H1 (cell line): ENCODE measurements around the gene CD200. TPM values are rescaled to one million over a fixed set of nuclear protein-coding genes. Genes with fewer than 3 reads are reported as not detected.

Source experiments
- CTCF ChIA-PET: fragments of 300-600 bp; sonication (Branson Sonifier 250); formaldehyde crosslinking; loops from one replicate; lab custom pipeline; 2021; ENCODE audit not compliant: partially characterized antibody; lab: Charles Lee
- POLR2A ChIA-PET: fragments of 300-600 bp; sonication (Branson Sonifier 250); formaldehyde crosslinking; loops from one replicate; lab custom pipeline; 2021; ENCODE audit warnings: inconsistent platforms; ENCODE audit not compliant: partially characterized antibody; lab: Charles Lee
- DNase-seq, 2 experiments: peaks; one replicate each; pipeline versions ENCODE4 v3.0.0 to v3.0.0-alpha.2; 2010 to 2022; ENCODE audit warnings: low spot score in 2 of 2, low read depth in 1 of 2, mixed read lengths in 1 of 2
- FAIRE-seq: peaks from 2 replicates; lab custom pipeline; 2011; peaks lifted over from hg19 to GRCh38; lab: Jason Lieb, UNC
- H2AFZ ChIP-seq: 2 replicates; pipeline ENCODE4 v1.8.1; 2012; ENCODE audit warnings: low read length, inconsistent platforms
- H2AK5ac ChIP-seq: 2 replicates; pipeline ENCODE4 v1.6.1; 2013; ENCODE audit warnings: low read depth, low read length
- H2BK120ac ChIP-seq: replicated peaks from 2 replicates; pipeline ENCODE3; 2013; ENCODE audit warnings: low read depth, low read length, inconsistent platforms
- H2BK12ac ChIP-seq: 2 replicates; pipeline ENCODE4 v1.6.1; 2013; ENCODE audit warnings: low read depth, low read length
- H2BK15ac ChIP-seq: 2 replicates; pipeline ENCODE4 v1.6.1; 2013; ENCODE audit warnings: low read length
- H2BK20ac ChIP-seq: 2 replicates; pipeline ENCODE4 v1.6.1; 2013; ENCODE audit warnings: low read length
- H2BK5ac ChIP-seq: 2 replicates; pipeline ENCODE4 v1.6.1; 2013; ENCODE audit warnings: low read depth, low read length
- H3K14ac ChIP-seq: 2 replicates; pipeline ENCODE4 v1.6.1; 2013; ENCODE audit warnings: inconsistent platforms; ENCODE audit not compliant: insufficient read length
- H3K18ac ChIP-seq: 2 replicates; pipeline ENCODE4 v1.6.1; 2013; ENCODE audit warnings: low read length; ENCODE audit errors: extremely low read depth
- H3K23ac ChIP-seq: 2 replicates; pipeline ENCODE4 v1.6.1; 2013; ENCODE audit warnings: inconsistent platforms; ENCODE audit not compliant: insufficient read length
- H3K23me2 ChIP-seq: 2 replicates; pipeline ENCODE4 v1.6.1; 2013; ENCODE audit warnings: low read depth, low read length
- H3K27ac ChIP-seq: 2 replicates; pipeline ENCODE4 v1.6.1; 2011; ENCODE audit warnings: low read depth, low read length, inconsistent platforms
- H3K27me3 ChIP-seq, 4 experiments: replicated peaks in 1 of 4; 1 replicate in 1 of 4; 2 replicates in 3 of 4; pipeline versions ENCODE4 v1.6.1 to v1.8.1; 2011 to 2013; ENCODE audit warnings: low read length in 3 of 4, mild to moderate bottlenecking in 3 of 4, inconsistent platforms in 2 of 4, mixed read lengths in 2 of 4, moderate library complexity in 1 of 4; ENCODE audit not compliant: control insufficient read depth in 3 of 4, insufficient read depth in 3 of 4; ENCODE audit errors: extremely low read depth in 1 of 4
- H3K36me3 ChIP-seq, 4 experiments: 2 replicates each; pipeline versions ENCODE4 v1.6.1 to v1.8.1; 2011 to 2013; ENCODE audit warnings: mild to moderate bottlenecking in 4 of 4, low read length in 3 of 4, moderate library complexity in 2 of 4, control low read depth in 1 of 4, inconsistent platforms in 1 of 4; ENCODE audit not compliant: insufficient read depth in 4 of 4, control insufficient read depth in 2 of 4
- H3K4ac ChIP-seq: replicated peaks from 2 replicates; pipeline ENCODE3; 2013; ENCODE audit warnings: low read length, low read depth, mixed read lengths, inconsistent platforms; ENCODE audit not compliant: insufficient read length
- H3K4me1 ChIP-seq, 4 experiments: replicated peaks in 1 of 4; 1 replicate in 1 of 4; 2 replicates in 3 of 4; pipeline versions ENCODE4 v1.6.1 to v1.8.1; 2011 to 2013; ENCODE audit warnings: low read length in 3 of 4, inconsistent platforms in 2 of 4, mixed read lengths in 1 of 4; ENCODE audit not compliant: insufficient read depth in 4 of 4, control insufficient read depth in 3 of 4
- H3K4me2 ChIP-seq, 2 experiments: 2 replicates each; pipeline versions ENCODE4 v1.6.1 to v1.8.1; 2011 to 2013; ENCODE audit warnings: low read depth in 2 of 2, low read length in 2 of 2, control low read depth in 1 of 2, inconsistent platforms in 1 of 2, mild to moderate bottlenecking in 1 of 2; ENCODE audit not compliant: insufficient read depth in 1 of 2
- H3K4me3 ChIP-seq, 4 experiments: fragments of 200-600, 300-600 bp in 1 of 4; sonication (generic), shearing (Covaris generic), sonication (Bioruptor Twin) in 1 of 4; 2 replicates each; pipeline versions ENCODE4 v1.5.1 to v1.8.1; 2011 to 2016; ENCODE audit warnings: low read length in 4 of 4, low read depth in 3 of 4, control low read depth in 2 of 4, inconsistent platforms in 2 of 4, mild to moderate bottlenecking in 2 of 4, mixed read lengths in 1 of 4, moderate library complexity in 1 of 4; ENCODE audit not compliant: insufficient read depth in 2 of 4; ENCODE audit errors: extremely low read depth in 1 of 4
- H3K56ac ChIP-seq: replicated peaks from 2 replicates; pipeline ENCODE3; 2013; ENCODE audit warnings: low read depth, mild to moderate bottlenecking, mixed read lengths, low read length, inconsistent platforms; ENCODE audit not compliant: insufficient read length
- H3K79me1 ChIP-seq: 2 replicates; pipeline ENCODE4 v1.6.1; 2013; ENCODE audit warnings: low read depth, low read length, control low read depth
- H3K79me2 ChIP-seq, 2 experiments: 2 replicates each; pipeline versions ENCODE4 v1.6.1 to v1.8.1; 2012 to 2013; ENCODE audit warnings: low read length in 2 of 2, mild to moderate bottlenecking in 2 of 2, inconsistent platforms in 1 of 2; ENCODE audit not compliant: insufficient read depth in 2 of 2, control insufficient read depth in 1 of 2
- H3K9ac ChIP-seq, 4 experiments: replicated peaks in 1 of 4; 1 replicate in 1 of 4; 2 replicates in 3 of 4; pipeline versions ENCODE4 v1.6.1 to v1.8.1; 2011 to 2013; ENCODE audit warnings: low read depth in 3 of 4, low read length in 3 of 4, control low read depth in 2 of 4, mild to moderate bottlenecking in 2 of 4, moderate library complexity in 2 of 4, inconsistent platforms in 1 of 4; ENCODE audit errors: extremely low read depth in 1 of 4
- H3K9me3 ChIP-seq, 2 experiments: 2 replicates each; pipeline versions ENCODE4 v1.6.1 to v1.8.1; 2012 to 2013; ENCODE audit warnings: mild to moderate bottlenecking in 2 of 2, moderate library complexity in 2 of 2, control low read depth in 1 of 2, inconsistent platforms in 1 of 2, low read depth in 1 of 2, low read length in 1 of 2, mixed read lengths in 1 of 2; ENCODE audit not compliant: insufficient read depth in 2 of 2
- H4K20me1 ChIP-seq, 2 experiments: replicated peaks in 1 of 2; 2 replicates each; pipeline versions ENCODE3 to v1.8.1; 2011 to 2013; ENCODE audit warnings: inconsistent platforms in 2 of 2, low read length in 2 of 2, mild to moderate bottlenecking in 1 of 2; ENCODE audit not compliant: insufficient read depth in 2 of 2, control insufficient read depth in 1 of 2
- H4K5ac ChIP-seq: 2 replicates; pipeline ENCODE4 v1.6.1; 2013; ENCODE audit warnings: low read length, low read depth, mixed read lengths, inconsistent platforms; ENCODE audit not compliant: insufficient read length
- H4K8ac ChIP-seq: 2 replicates; pipeline ENCODE4 v1.8.0; 2013; ENCODE audit warnings: mild to moderate bottlenecking, moderate library complexity, low read length, inconsistent platforms; ENCODE audit not compliant: insufficient read depth; ENCODE audit errors: extremely low read depth
- H4K91ac ChIP-seq: replicated peaks from 2 replicates; pipeline ENCODE3; 2013; ENCODE audit warnings: low read length, mixed read lengths, inconsistent platforms; ENCODE audit not compliant: insufficient read length
- CBX5 ChIP-seq: fragments of 300-800, 300-1000 bp; sonication (generic); IDR thresholded peaks from 2 replicates; pipeline ENCODE4 v1.7.1; 2016; ENCODE audit warnings: antibody characterized with exemption, low read length, low read depth
- EGR1 ChIP-seq: IDR thresholded peaks from 2 replicates; pipeline ENCODE4 v1.6.1; 2011; ENCODE audit warnings: low read depth, low read length, borderline replicate concordance
- EZH2 ChIP-seq: fragments of 200-600 bp; sonication (generic); IDR thresholded peaks from 2 replicates; pipeline ENCODE4 v1.7.1; 2012; ENCODE audit warnings: low read depth, mild to moderate bottlenecking, moderate library complexity, low read length, inconsistent platforms; ENCODE audit not compliant: severe bottlenecking
- GABPA ChIP-seq: IDR thresholded peaks from 2 replicates; pipeline ENCODE4 v1.6.1; 2011; ENCODE audit warnings: mild to moderate bottlenecking, low read length, moderate library complexity, borderline replicate concordance; ENCODE audit not compliant: insufficient read depth
- HDAC6 ChIP-seq: IDR thresholded peaks from one replicate; pipeline ENCODE4 v1.7.1; 2012; ENCODE audit warnings: low read depth, mild to moderate bottlenecking, inconsistent platforms, low read length, moderate library complexity
- JUN ChIP-seq: IDR thresholded peaks from 2 replicates; pipeline ENCODE4 v1.6.1; 2011; ENCODE audit warnings: low read depth, mild to moderate bottlenecking, improper control_type of control experiment, low read length
- NANOG ChIP-seq: IDR thresholded peaks from 2 replicates; pipeline ENCODE4 v1.6.1; 2011; ENCODE audit warnings: low read length, low read depth, mild to moderate bottlenecking, inconsistent platforms; ENCODE audit not compliant: insufficient read depth, poor library complexity, severe bottlenecking
- SIRT6 ChIP-seq: IDR thresholded peaks from one replicate; pipeline ENCODE4 v1.7.1; 2012; ENCODE audit warnings: low read length, inconsistent platforms
- SP1 ChIP-seq: IDR thresholded peaks from 2 replicates; pipeline ENCODE4 v1.6.1; 2011; ENCODE audit warnings: low read depth, low read length
- SUZ12 ChIP-seq: fragments of 200-600 bp; sonication (generic); IDR thresholded peaks from 2 replicates; pipeline ENCODE4 v1.6.1; 2012; ENCODE audit warnings: mild to moderate bottlenecking, inconsistent platforms, low read length, moderate library complexity, mixed read lengths
- TEAD4 ChIP-seq: IDR thresholded peaks from 2 replicates; pipeline ENCODE4 v1.6.1; 2012; ENCODE audit warnings: low read depth, low read length, inconsistent platforms, mixed read lengths
- YY1 ChIP-seq: IDR thresholded peaks from 2 replicates; pipeline ENCODE4 v1.6.1; 2011; ENCODE audit warnings: low read depth, mild to moderate bottlenecking, low read length
- WGBS, 2 experiments: shearing (Covaris generic) in 1 of 2; methylation state at CpG; one replicate each; pipeline versions ENCODE4 v1.1.6 to v1.1.7; 2013 to 2015; ENCODE audit warnings: low lambda C conversion rate in 2 of 2, mixed read lengths in 2 of 2, inconsistent platforms in 1 of 2, low coverage in 1 of 2, missing lambda C conversion rate in 1 of 2; ENCODE audit not compliant: insufficient replicate concordance in 2 of 2, insufficient coverage in 1 of 2, insufficient read length in 1 of 2; ENCODE audit errors: extremely low coverage in 1 of 2, missing lambda C conversion rate in 1 of 2; 5-methylcytosine and 5-hydroxymethylcytosine counted together
- polyA plus RNA-seq, 7 experiments: library from polyadenylated mRNA; depleted of rRNA in 3 of 7; stranded (reverse) in 5 of 7; unstranded in 2 of 7; fragments of >200 nt in 5 of 7; fragments of 200-250 nt in 2 of 7; gene quantifications; 1 replicate in 5 of 7; 2 replicates in 1 of 7; 4 replicates in 1 of 7; pipeline versions ENCODE4 v1.2.1 to v1.2.3, GENCODE V29; 2011 to 2013; ENCODE audit warnings: missing spikeins in 2 of 7, mixed read lengths in 2 of 7
- total RNA-seq: library from RNA; stranded (reverse); fragmentation: NEBNext Ultra II Directional; extraction: Animal tissue kit (Norgen Biotek cat#: 25700); gene quantifications from 2 replicates; pipeline ENCODE4 v1.2.1, GENCODE V29; 2021
- TF ChIP-seq, protein P1 (sequence below): IDR thresholded peaks from 2 replicates; pipeline ENCODE4 v1.6.1; 2012; ENCODE audit warnings: low read length, inconsistent platforms

CD200 gene
- total and polyA plus RNA-seq, 2 of the 8 experiments (the other 6 are each of a cell fraction or from before 2014, with no cell fraction given) = 45.8 to 50.2 TPM

GRCh38 chr3:112289011-112289410 lies 43.9 kb upstream of the CD200 start:
- no peak for DNase-seq
- no peak overlapping the region for H3K4ac ChIP-seq
- no peak overlapping the region for H2AK5ac ChIP-seq
- no peak overlapping the region for H4K5ac ChIP-seq
- H2BK20ac ChIP-seq = no peak overlapping the region
- 0 out of 2 replicates have a peak overlapping the region, but pooled peaks have one; percentile 8 for H2AFZ ChIP-seq
- H3K79me2 ChIP-seq = no peaks in the 10 kb centered on the region
- H3K4me1 ChIP-seq = peaks cover 0 to 5% (median 4%) of the 10 kb centered on the region in 4 experiments; a peak in 6 of 7 replicates
- WGBS, 2 experiments = 98% methylated on average over 4 of the region's 4 CpGs; no CpG with 5 or more reads in 1 of the 2 experiments
- no peak overlapping the region for H3K9ac ChIP-seq
- H3K9me3 ChIP-seq = no peaks in the 10 kb centered on the region
- H3K79me1 ChIP-seq = no peaks in the 10 kb centered on the region
- H4K91ac ChIP-seq = no peak overlapping the region
- no peak overlapping the region for H4K8ac ChIP-seq
- H2BK120ac ChIP-seq = no peak overlapping the region
- no peak overlapping the region for H3K56ac ChIP-seq
- no peak overlapping the region for H2BK12ac ChIP-seq
- FAIRE-seq = no peak
- H3K14ac ChIP-seq = no peak overlapping the region
- no peak overlapping the region for H3K4me2 ChIP-seq
- POLR2A ChIA-PET = no interaction called here
- no peaks in the 10 kb centered on the region for H3K23me2 ChIP-seq
- CTCF ChIA-PET = interaction anchor here (0.6 to 1.7 kb wide), 8 partner anchors 15 to 294 kb away, joined by 3 to 4 read pairs (median 4); no protein-coding TSS in a partner anchor
- H3K27ac ChIP-seq = no peak overlapping the region
- no peak overlapping the region for H2BK5ac ChIP-seq
- H3K23ac ChIP-seq = no peak overlapping the region
- no peak overlapping the region for H3K4me3 ChIP-seq
- no peaks in the 10 kb centered on the region for H4K20me1 ChIP-seq
- no peaks in the 10 kb centered on the region for H3K27me3 ChIP-seq
- no peaks in the 10 kb centered on the region for H3K36me3 ChIP-seq
- no peak overlapping the region for H3K18ac ChIP-seq
- no peak overlapping the region for H2BK15ac ChIP-seq
- TF ChIP-seq EGR1 = no peak
- no peak for TF ChIP-seq NANOG
- no peak for TF ChIP-seq GABPA
- no peak for TF ChIP-seq EZH2
- no peak for TF ChIP-seq HDAC6
- TF ChIP-seq YY1 = no peak
- TF ChIP-seq, protein P1, sequence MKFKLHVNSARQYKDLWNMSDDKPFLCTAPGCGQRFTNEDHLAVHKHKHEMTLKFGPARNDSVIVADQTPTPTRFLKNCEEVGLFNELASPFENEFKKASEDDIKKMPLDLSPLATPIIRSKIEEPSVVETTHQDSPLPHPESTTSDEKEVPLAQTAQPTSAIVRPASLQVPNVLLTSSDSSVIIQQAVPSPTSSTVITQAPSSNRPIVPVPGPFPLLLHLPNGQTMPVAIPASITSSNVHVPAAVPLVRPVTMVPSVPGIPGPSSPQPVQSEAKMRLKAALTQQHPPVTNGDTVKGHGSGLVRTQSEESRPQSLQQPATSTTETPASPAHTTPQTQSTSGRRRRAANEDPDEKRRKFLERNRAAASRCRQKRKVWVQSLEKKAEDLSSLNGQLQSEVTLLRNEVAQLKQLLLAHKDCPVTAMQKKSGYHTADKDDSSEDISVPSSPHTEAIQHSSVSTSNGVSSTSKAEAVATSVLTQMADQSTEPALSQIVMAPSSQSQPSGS = no peak
- TF ChIP-seq SUZ12 = no peak
- no peak for TF ChIP-seq SP1
- TF ChIP-seq TEAD4 = no peak
- TF ChIP-seq JUN = no peak
- TF ChIP-seq CBX5 = no peak
- TF ChIP-seq SIRT6 = no peak
